ENCODE results near the gene ZNF836.
A peak's percentile ranks its signal among the peaks of the same experiment; 100 is the strongest.

The ZNF836 gene

GRCh38 chr19:52187407-52187806 is 16.0 kb upstream of the ZNF836 start:
- DNase-seq: no peak

GRCh38 chr19:52176574-52176973 is 5.2 kb upstream of the ZNF836 start:
- no peak for DNase-seq

- no peak for DNase-seq
Observed at GRCh38 chr19:52172347-52172746, 926 bp upstream of the ZNF836 start.

GRCh38 chr19:52170863-52171320 is 529 bp downstream of the ZNF836 start:
- no peak for DNase-seq

GRCh38 chr19:52170304-52170703 is 1.1 kb downstream of the ZNF836 start:
- DNase-seq: no peak

GRCh38 chr19:52155596-52156359 is 15.6 kb downstream of the ZNF836 start:
- no peak for DNase-seq

GRCh38 chr19:52148256-52148655 is 23.2 kb downstream of the ZNF836 start:
- no peak for DNase-seq

- no peak for DNase-seq
Observed at GRCh38 chr19:52142001-52142595, 29.3 kb downstream of the ZNF836 start.

- no peak for DNase-seq
Observed at GRCh38 chr19:52141203-52141602, 30.2 kb downstream of the ZNF836 start.

GRCh38 chr19:52140032-52140710 is 31.2 kb downstream of the ZNF836 start:
- DNase-seq: no peak

GRCh38 chr19:52139252-52140031 is 32.0 kb downstream of the ZNF836 start, which contains the start of gene ZNF616:
Gene ZNF616, minus strand, starts transcription at chr19:52139938. Its CDS starts 9,426 bp downstream, at chr19:52130512.
- peak; percentile 69 for DNase-seq

GRCh38 chr19:52138983-52139251 is 32.5 kb downstream of the ZNF836 start:
- no peak for DNase-seq

GRCh38 chr19:52138278-52138982 is 33.0 kb downstream of the ZNF836 start:
- DNase-seq: no peak

GRCh38 chr19:52120286-52120685 is 51.1 kb downstream of the ZNF836 start:
- no peak for DNase-seq

GRCh38 chr19:52115526-52116053 is 55.8 kb downstream of the ZNF836 start:
- DNase-seq: no peak

GRCh38 chr19:52114691-52115090 is 56.7 kb downstream of the ZNF836 start:
- DNase-seq: no peak

- DNase-seq: no peak
Observed at GRCh38 chr19:52112624-52113023, 58.8 kb downstream of the ZNF836 start.

- no peak for DNase-seq
Observed at GRCh38 chr19:52110780-52111179, 60.6 kb downstream of the ZNF836 start.
